HG03108 (cell line): Measurements from ENCODE around the gene RGS17.
"Not testable (repeated sequence)": the region's sequence is repeated elsewhere in the genome, so short reads cannot be mapped to it uniquely, and the experiment has no call there.

ENCODE experiments used
- ATAC-seq: cut with Tn5 transposase; IDR thresholded peaks from one replicate; pipeline ENCODE4 v1.9.1; 2021; ENCODE audit warnings: moderate library complexity; ENCODE audit not compliant: unreplicated experiment

The RGS17 gene

GRCh38 chr6:152999538-152999937, 131.5 kb downstream of the RGS17 start:
- ATAC-seq, result not testable (repeated sequence)

GRCh38 chr6:152993847-152994246, 137.2 kb downstream of the RGS17 start:
- ATAC-seq, result no peak

GRCh38 chr6:152993431-152993830, 137.7 kb downstream of the RGS17 start:
- ATAC-seq, result no peak

GRCh38 chr6:152986978-152987377, 144.1 kb downstream of the RGS17 start:
- no peak for ATAC-seq

- not testable (repeated sequence) for ATAC-seq
Observed at GRCh38 chr6:152985300-152985699, 145.8 kb downstream of the RGS17 start.

- peak; percentile 24 for ATAC-seq
Observed at GRCh38 chr6:152984513-152984872, 146.6 kb downstream of the RGS17 start.

GRCh38 chr6:152983637-152984512, 147.2 kb downstream of the RGS17 start:
- peak; percentile 0 for ATAC-seq

GRCh38 chr6:152982904-152983636, 148.0 kb downstream of the RGS17 start, which contains the start of gene FBXO5:
Gene FBXO5 (minus strand): TSS chr6:152983041. CDS start chr6:152982959, 82 bp downstream.
- peak; percentile 83 for ATAC-seq

GRCh38 chr6:152981989-152982903, 148.8 kb downstream of the RGS17 start:
- peak; percentile 0 for ATAC-seq

- ATAC-seq, result no peak
Observed at GRCh38 chr6:152981219-152981618, 149.9 kb downstream of the RGS17 start.

GRCh38 chr6:152980656-152981055, 150.4 kb downstream of the RGS17 start:
- no peak for ATAC-seq

- ATAC-seq, result no peak
Observed at GRCh38 chr6:152979116-152979515, 152.0 kb downstream of the RGS17 start.

GRCh38 chr6:152978058-152978457, 153.0 kb downstream of the RGS17 start:
- ATAC-seq, result no peak

GRCh38 chr6:152977556-152977955, 153.5 kb downstream of the RGS17 start:
- ATAC-seq, result no peak

- ATAC-seq, result no peak
Observed at GRCh38 chr6:152976749-152977148, 154.3 kb downstream of the RGS17 start.

GRCh38 chr6:152975204-152975915, 155.7 kb downstream of the RGS17 start:
- ATAC-seq, result no peak

- no peak for ATAC-seq
Observed at GRCh38 chr6:152973916-152974315, 157.2 kb downstream of the RGS17 start.

- no peak for ATAC-seq
Observed at GRCh38 chr6:152969688-152970418, 161.2 kb downstream of the RGS17 start.

GRCh38 chr6:152966168-152966894, 164.8 kb downstream of the RGS17 start:
- ATAC-seq, result not testable (repeated sequence)
